Germinal center (tissue), 1 donor: ENCODE measurements around the gene DEFB118.
"Not testable (repeated sequence)": the region's sequence is repeated elsewhere in the genome, so short reads cannot be mapped to it uniquely, and the experiment has no call there.

ENCODE experiments used
- DNase-seq: peaks from one replicate; pipeline ENCODE4 v3.0.0; 2012; ENCODE audit warnings: mixed read lengths, low spot score

The DEFB118 gene, protein sequence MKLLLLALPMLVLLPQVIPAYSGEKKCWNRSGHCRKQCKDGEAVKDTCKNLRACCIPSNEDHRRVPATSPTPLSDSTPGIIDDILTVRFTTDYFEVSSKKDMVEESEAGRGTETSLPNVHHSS

DNA sequence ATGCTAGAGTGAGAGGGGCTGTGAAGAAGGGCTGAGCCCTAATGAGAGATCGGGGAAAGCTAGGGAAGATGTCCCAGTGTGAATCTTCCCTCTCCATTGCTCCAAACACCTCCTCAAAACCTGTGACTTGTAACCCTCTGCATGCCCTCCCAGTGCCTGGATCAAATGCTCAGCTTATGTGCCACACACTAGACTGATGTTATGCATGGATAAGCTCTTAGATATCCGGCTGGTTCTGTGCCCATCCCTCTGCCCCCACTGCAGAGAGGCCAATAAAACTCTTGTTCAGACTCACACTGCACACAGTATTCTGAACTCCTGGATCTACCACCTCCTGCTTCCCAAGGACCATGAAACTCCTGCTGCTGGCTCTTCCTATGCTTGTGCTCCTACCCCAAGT lies at the start of gene DEFB118:
TSS of gene DEFB118 (plus strand) at position 301 of the 400 bp plus-strand sequence. CDS start at position 351, 50 bp downstream.
- no peak for DNase-seq

DNA sequence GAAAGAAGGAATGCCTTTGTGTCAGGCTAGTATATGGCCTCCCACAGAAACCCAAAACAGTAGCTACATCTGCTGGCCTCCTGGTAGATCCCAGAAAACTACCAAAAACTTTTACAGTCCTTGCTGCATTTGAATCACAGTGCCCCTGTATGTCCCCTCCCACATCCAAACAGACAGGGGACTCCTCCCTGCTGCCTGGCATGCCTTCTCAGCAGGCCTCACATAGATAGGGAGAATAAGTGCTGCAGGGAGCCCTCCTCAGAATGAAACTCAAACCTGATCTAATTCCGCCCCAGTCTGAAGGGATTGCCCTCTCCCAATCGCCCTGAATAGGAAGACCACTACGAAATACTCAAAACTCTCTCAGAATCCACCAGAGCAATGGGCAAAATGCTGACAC lies 45.9 kb upstream of the DEFB118 start:
- DNase-seq, result no peak

- no peak for DNase-seq
Observed at GRCh38 chr20:31330893-31331292, 37.5 kb upstream of the DEFB118 start.

- no peak for DNase-seq
Observed at GRCh38 chr20:31341470-31341869, 26.9 kb upstream of the DEFB118 start.

DNA sequence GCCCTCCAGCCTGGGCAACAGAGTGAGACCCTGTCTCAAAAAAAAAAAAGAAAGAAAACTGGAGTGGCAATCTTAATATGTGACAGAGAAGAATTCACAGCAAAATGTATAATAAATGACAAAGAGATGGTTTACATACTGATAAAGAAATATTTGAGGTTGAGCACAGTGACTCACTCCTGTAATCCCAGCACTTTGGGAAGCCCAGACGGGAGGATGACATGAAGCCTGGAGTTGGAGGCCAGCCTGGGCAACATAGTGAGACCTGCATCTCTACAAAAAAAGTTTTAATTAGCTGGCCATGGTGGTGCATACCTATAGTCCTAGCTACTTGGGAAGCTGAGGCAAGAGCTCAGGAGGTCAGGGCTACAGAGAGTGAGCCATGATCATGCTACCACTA lies 12.4 kb upstream of the DEFB118 start:
- DNase-seq, result no peak

DNA sequence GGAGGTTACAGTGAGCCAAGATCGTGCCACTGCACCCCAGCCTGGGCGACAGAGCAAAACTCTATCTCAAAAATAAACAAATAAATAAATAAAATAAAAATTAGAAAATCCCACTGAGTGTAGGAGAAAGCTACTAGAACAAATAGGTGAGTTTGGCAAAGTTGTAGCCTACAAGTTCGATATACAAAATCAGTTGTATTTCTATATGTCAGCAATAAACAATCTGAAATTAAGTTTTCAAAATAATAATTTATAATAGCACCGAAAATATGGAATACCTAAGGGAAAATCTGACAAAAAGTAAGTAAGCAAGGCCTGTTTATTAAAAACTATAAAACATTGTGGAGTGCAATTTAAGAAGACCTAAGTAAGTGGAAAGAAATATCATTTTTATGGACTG lies 5.1 kb upstream of the DEFB118 start:
- DNase-seq, result no peak

DNA sequence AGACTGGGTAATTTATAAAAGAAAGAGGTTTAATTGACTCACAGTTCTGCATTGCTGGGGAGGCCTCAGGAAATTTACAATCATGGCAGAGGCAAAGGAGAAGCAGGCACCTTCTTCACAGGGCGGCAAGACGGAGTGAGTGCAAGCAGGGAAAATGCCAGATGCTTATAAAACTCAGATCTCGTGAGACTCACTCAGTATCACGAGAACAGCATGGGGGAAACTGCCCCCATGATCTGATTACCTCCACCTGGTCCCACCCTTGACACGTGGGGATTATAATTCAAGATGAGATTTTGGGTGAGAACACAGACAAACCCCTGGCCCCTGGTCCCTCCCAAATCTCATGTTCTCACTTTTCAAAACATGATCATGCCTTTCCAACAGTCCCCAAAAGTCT lies 4.1 kb upstream of the DEFB118 start:
- DNase-seq, result not testable (repeated sequence)

DNA sequence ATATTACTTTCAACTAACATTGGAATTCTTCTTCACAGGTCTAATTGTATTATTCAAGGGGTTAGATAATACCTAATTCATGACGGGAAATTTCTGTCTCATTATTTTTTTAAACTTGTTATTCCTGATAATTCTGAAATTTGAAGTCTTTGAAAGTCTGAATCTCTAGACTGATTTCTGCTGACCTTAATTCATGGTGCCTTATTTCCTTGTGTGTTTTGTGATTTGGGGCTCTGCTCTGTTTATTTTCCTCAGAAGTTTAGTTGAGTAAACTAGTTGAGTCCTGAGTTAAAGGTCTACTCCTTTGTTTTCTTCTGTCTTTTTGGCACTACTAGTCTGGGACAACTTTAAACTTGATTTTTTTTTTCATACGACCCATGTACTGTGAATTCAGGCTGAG lies 5.9 kb downstream of the DEFB118 start:
- no peak for DNase-seq

DNA sequence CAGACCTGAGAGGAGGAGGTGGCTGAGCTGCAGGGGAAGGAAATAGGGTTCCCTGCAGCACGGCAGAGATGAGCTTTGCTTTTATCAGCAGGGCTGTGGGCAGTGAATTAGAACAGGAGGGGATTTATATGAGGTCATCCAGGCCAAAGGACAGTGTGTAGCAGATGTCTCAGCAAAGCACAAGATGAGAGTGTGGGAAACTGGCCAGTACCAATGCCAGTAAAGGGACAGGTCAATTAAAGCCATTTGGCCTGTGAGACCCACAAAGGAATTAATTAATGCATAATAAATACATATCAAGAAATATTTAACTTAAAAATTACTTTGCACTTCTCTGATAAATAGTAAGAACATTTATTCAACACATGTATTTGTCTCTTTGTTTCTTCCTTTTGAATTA lies 22.1 kb downstream of the DEFB118 start, which contains the start of gene DEFB119:
TSS of gene DEFB119 (minus strand) at position 101 of the 400 bp plus-strand sequence. CDS start 107 bp downstream, outside the sequence.
- DNase-seq, result no peak

GRCh38 chr20:31392836-31393235 lies 24.4 kb downstream of the DEFB118 start:
- DNase-seq, result no peak

- no peak for DNase-seq
Observed at GRCh38 chr20:31394900-31395299, 26.5 kb downstream of the DEFB118 start.

DNA sequence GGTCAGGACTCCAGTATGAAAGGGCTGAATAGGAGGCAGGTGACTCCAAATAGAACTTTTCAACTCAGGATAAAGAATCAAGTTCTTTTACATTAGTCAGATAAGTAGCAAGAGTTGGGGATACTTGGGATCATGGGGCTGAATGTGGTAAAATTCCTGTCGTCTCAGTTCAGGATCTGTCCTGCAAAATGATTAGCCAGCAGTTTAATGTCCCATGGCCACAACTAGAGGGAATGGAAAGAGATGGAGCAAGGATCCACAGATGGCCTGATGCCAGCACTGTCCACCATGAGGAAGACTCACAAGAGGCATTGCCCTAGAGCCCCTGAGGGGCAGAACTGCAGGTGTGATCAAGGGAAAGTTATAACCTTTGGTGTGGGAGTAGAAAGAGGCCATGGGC lies 35.5 kb downstream of the DEFB118 start:
- DNase-seq, result no peak

DNA sequence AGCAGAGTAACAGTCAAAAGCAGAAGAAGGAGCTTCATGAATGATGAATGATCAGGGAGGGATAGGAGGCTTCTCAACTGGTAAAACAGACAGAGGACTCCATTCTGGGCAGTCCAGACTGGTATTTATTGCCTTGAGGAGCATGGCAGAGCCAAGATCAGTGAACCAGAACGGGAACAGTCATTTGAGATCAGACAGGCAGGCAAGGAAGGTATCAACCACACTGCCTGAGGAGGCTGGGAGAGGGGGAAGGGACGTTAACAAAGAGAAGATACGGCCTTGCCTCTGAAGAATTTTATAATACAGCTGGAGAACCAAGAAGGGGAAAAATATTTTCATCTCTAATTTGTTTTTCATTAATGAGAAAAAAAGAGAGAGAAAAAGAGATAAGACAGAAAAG lies 37.7 kb downstream of the DEFB118 start, which contains the start of gene DEFB121:
TSS of gene DEFB121 (minus strand) at position 101 of the 400 bp plus-strand sequence. CDS start at position 38, 63 bp downstream.
- no peak for DNase-seq

DNA sequence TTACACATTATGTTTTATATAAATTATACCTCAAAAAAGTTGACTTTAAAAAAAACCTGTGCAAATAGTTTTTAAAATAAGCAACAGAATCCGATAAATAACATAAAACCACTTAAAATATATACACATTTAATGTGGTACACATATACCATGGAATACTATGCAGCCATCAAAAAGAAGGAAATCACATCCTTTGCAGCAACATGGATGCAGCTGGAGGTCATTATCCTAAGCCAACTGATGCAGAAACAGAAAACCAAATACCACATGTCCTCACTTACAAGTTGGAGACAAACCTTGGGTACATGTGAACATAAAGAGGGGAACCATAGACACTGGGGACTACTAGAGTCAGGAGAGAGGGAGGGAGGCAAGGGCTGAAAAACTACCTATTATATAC lies 41.6 kb downstream of the DEFB118 start:
- no peak for DNase-seq

GRCh38 chr20:31414381-31414780 lies 46.0 kb downstream of the DEFB118 start:
- no peak for DNase-seq

GRCh38 chr20:31415653-31416052 lies 47.3 kb downstream of the DEFB118 start:
- no peak for DNase-seq

DNA sequence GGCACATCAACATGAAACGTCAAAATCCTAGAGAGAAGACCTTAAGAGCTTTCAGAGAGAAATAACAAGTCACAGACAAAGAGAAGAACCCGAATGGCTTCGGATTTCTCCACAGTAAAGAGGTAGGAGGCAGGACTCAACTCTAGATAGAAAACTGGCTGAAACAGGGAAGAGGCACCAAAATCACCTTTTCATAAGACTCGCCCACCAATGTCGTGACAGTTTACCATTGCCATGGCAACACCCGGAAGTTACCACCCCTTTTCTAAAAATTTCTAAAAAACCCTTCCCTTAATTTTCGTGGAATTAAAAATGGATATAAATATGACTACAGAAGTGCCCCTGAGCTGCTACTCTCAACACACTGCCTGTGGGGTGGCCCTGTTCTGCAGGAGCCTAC lies 49.9 kb downstream of the DEFB118 start:
- no peak for DNase-seq
